SH-SY5Y (cell line): Measurements from ENCODE around the gene FNIP1.

ENCODE experiments used
- GATA2 ChIP-seq: IDR thresholded peaks from 2 replicates; pipeline ENCODE4 v1.6.1; 2011; ENCODE audit warnings: mild to moderate bottlenecking, low read depth, low read length
- GATA3 ChIP-seq: IDR thresholded peaks from 2 replicates; pipeline ENCODE4 v1.6.1; 2011; ENCODE audit warnings: low read depth, mild to moderate bottlenecking, low read length, moderate library complexity

DNA sequence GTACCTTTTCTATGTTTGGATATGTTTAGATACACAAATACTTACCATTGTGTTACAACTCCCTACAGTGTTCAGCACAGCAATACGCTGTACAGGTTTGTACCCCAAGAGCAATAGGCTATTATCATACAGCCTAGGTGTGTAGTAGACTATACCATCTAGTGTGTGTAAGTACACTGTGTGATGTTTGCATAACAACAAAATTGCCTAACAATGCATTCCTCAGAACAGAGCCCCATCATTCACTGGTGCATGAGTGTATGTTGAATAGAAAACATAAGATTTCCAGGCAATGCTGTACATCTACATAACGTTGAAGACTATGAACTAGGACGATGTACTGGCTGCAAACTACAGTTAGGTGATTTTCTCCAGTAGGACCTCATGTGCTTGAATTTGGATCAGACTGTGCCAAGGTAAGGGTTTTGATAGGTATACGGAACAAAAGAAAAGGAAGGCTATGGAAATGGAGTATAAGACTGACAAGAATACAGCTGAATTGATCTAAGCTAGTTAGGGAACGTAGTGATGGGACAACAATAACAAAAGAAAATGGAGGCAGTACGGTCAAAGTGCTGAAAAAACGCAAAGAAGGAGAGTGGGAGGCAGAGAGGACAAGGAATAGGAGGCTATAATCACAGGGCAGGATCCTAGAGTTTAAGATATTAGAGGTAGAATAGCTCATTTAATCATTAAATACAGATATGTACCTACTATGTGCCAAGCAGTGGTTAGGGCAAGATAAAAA is 46.9 kb downstream of the FNIP1 start:
- TF ChIP-seq GATA2: no peak
- TF ChIP-seq GATA3: no peak
